CD4-positive, alpha-beta T cell treated with Interleukin-6 at 100 ng/mL for 8 hours (primary cell): ENCODE results near the gene ZBTB38.

Source experiments
- DNase-seq: peaks from one replicate; pipeline ENCODE4 v3.0.0-alpha.2; 2020; ENCODE audit warnings: mixed read lengths, low spot score

ZBTB38 gene

GRCh38 chr3:141405025-141405424, 36.7 kb downstream of the ZBTB38 start:
- no peak for DNase-seq

GRCh38 chr3:141405591-141405990, 37.3 kb downstream of the ZBTB38 start:
- no peak for DNase-seq

- no peak for DNase-seq
Observed at GRCh38 chr3:141406265-141406664, 38.0 kb downstream of the ZBTB38 start.

- DNase-seq = no peak
Observed at GRCh38 chr3:141407047-141407446, 38.7 kb downstream of the ZBTB38 start.

- DNase-seq = no peak
Observed at GRCh38 chr3:141407825-141408224, 39.5 kb downstream of the ZBTB38 start.

- DNase-seq = no peak
Observed at GRCh38 chr3:141408596-141408995, 40.3 kb downstream of the ZBTB38 start.

GRCh38 chr3:141409940-141410241, 41.6 kb downstream of the ZBTB38 start:
- no peak for DNase-seq

- DNase-seq = no peak
Observed at GRCh38 chr3:141410408-141410807, 42.1 kb downstream of the ZBTB38 start.

GRCh38 chr3:141410846-141411245, 42.5 kb downstream of the ZBTB38 start:
- DNase-seq = no peak

GRCh38 chr3:141411251-141411771, 43.0 kb downstream of the ZBTB38 start:
- DNase-seq = peak; percentile 40

GRCh38 chr3:141412087-141412935, 44.0 kb downstream of the ZBTB38 start:
- DNase-seq = peak; percentile 68

- DNase-seq = no peak
Observed at GRCh38 chr3:141412936-141413354, 44.6 kb downstream of the ZBTB38 start.

GRCh38 chr3:141413391-141413790, 45.1 kb downstream of the ZBTB38 start:
- peak; percentile 48 for DNase-seq

- DNase-seq = peak; percentile 31
Observed at GRCh38 chr3:141413801-141414689, 45.7 kb downstream of the ZBTB38 start.

GRCh38 chr3:141414800-141415462, 46.6 kb downstream of the ZBTB38 start:
- DNase-seq = no peak

GRCh38 chr3:141415953-141416352, 47.6 kb downstream of the ZBTB38 start:
- no peak for DNase-seq
